HL-60 (cell line): Measurements from ENCODE around the gene WRAP53.

ENCODE experiments used
- DNase-seq, 2 experiments: peaks; one replicate each; pipeline ENCODE4 v3.0.0-alpha.2; 2010 to 2020; ENCODE audit warnings: low read depth in 1 of 2, low spot score in 1 of 2
- H3K27ac ChIP-seq: fragments of 250-450 bp; sonication (Bioruptor Pico); replicated peaks from 2 replicates; pipeline ENCODE4 v1.5.1; 2020; ENCODE audit warnings: mild to moderate bottlenecking, moderate library complexity
- H3K27me3 ChIP-seq: fragments of 250-450 bp; sonication (Bioruptor Pico); 2 replicates; pipeline ENCODE4 v1.5.1; 2021; ENCODE audit warnings: mild to moderate bottlenecking, moderate library complexity; ENCODE audit not compliant: insufficient read depth, poor library complexity, severe bottlenecking
- H3K4me3 ChIP-seq: replicated peaks from 2 replicates; pipeline ENCODE4 v1.5.1; 2011; ENCODE audit warnings: mild to moderate bottlenecking, control low read depth, low read length; ENCODE audit not compliant: insufficient read depth
- GABPA ChIP-seq: IDR thresholded peaks from 2 replicates; pipeline ENCODE4 v1.6.1; 2012; ENCODE audit warnings: low read depth
- POLR2AphosphoS5 ChIP-seq: IDR thresholded peaks from 2 replicates; pipeline ENCODE4 v1.6.1; 2012; ENCODE audit warnings: low read depth
- REST ChIP-seq: IDR thresholded peaks from 2 replicates; pipeline ENCODE4 v1.6.1; 2012; ENCODE audit warnings: low read depth; ENCODE audit not compliant: insufficient replicate concordance
- SPI1 ChIP-seq: IDR thresholded peaks from 2 replicates; pipeline ENCODE4 v1.6.1; 2012; ENCODE audit warnings: low read depth, mild to moderate bottlenecking, borderline replicate concordance
- TF ChIP-seq, protein P1 (sequence below): IDR thresholded peaks from one replicate; pipeline ENCODE4 v1.5.1; 2011; ENCODE audit warnings: low read length, control low read depth, inconsistent platforms; ENCODE audit not compliant: insufficient read depth

Gene WRAP53

GRCh38 chr17:7713782-7714181, 25.5 kb downstream of the WRAP53 start:
- Histone ChIP-seq H3K4me3 (no peak overlapping the region), H3K27me3 (no peaks in the 10 kb centered on the region), H3K27ac (no peak overlapping the region)
- TF ChIP-seq SPI1, result no peak
- TF ChIP-seq GABPA, result no peak
- TF ChIP-seq POLR2AphosphoS5, result no peak
- TF ChIP-seq REST, result no peak
- TF ChIP-seq, protein P1, sequence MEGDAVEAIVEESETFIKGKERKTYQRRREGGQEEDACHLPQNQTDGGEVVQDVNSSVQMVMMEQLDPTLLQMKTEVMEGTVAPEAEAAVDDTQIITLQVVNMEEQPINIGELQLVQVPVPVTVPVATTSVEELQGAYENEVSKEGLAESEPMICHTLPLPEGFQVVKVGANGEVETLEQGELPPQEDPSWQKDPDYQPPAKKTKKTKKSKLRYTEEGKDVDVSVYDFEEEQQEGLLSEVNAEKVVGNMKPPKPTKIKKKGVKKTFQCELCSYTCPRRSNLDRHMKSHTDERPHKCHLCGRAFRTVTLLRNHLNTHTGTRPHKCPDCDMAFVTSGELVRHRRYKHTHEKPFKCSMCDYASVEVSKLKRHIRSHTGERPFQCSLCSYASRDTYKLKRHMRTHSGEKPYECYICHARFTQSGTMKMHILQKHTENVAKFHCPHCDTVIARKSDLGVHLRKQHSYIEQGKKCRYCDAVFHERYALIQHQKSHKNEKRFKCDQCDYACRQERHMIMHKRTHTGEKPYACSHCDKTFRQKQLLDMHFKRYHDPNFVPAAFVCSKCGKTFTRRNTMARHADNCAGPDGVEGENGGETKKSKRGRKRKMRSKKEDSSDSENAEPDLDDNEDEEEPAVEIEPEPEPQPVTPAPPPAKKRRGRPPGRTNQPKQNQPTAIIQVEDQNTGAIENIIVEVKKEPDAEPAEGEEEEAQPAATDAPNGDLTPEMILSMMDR, result no peak
- peak in 1 of 2 experiments; percentile 29 for DNase-seq

- TF ChIP-seq, protein P1, result no peak
- no peak for TF ChIP-seq REST
- no peak for TF ChIP-seq GABPA
- no peak for TF ChIP-seq POLR2AphosphoS5
- TF ChIP-seq SPI1, result no peak
- no peaks in the 10 kb centered on the region for H3K27me3 ChIP-seq
- DNase-seq, result no peak
- no peak overlapping the region for H3K4me3 ChIP-seq
- no peak overlapping the region for H3K27ac ChIP-seq
Observed at GRCh38 chr17:7714721-7715594, 26.7 kb downstream of the WRAP53 start.

DNA sequence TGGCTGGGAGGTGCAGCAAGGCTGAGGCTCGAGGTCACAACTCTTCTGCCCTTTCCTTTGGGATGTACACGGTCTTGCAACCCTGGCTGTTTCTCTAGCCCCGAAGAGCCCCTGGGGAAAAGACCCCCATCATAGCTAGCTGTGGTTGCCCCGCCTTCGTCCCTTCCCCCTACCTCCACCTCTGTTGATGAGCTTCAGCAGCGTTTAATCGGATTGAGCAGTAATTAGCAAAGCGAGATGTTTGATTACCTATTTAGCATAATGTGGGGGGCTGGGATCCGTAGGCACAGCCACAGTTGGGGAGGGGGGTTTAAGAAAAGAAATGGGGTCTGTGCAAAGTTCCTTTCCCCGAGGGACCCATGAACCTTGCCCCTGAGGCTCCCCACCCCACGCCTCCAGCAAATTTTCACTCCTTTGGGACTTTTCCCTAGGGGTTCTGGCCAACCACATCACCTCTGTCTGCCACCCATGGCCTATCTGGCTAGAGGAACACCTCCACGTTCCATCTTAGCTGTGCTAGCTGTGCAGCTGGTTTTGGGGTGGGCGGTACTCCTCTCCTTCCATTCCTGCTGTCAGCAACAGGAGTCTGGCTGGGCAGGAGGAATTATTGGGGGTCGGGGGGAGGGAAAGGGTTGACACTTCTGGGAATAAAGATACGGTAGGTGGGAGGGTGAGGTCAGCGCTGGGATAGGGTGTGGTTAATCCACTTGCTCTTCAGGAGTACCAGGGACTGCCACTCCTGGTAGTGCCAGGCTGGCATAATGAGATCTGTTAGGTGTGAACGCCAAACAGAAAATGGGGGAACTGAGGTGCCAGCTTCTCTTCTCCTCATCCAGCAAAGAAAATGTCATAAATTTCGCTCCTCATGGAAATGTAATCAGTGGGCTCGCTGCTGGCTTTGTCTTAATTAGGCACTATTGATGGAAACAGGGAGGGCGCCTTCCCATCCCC, 27.9 kb downstream of the WRAP53 start:
- no peak overlapping the region for H3K4me3 ChIP-seq
- no peak overlapping the region for H3K27ac ChIP-seq
- DNase-seq, result no peak
- H3K27me3 ChIP-seq, result no peaks in the 10 kb centered on the region
- TF ChIP-seq, protein P1, result no peak
- TF ChIP-seq POLR2AphosphoS5 (no peak), GABPA (no peak), SPI1 (no peak), REST (no peak)
